Stimulated activated CD8-positive, alpha-beta memory T cell treated with anti-CD3 and anti-CD28 coated beads, Interleukin-7, amount 100 ng/mL, for 48 hours (primary cell): ENCODE results near the gene OR5A2.
"Not testable (repeated sequence)": the region's sequence is repeated elsewhere in the genome, so short reads cannot be mapped to it uniquely, and the experiment has no call there.

Experiments
- DNase-seq, 2 donors: peaks; one replicate each; pipeline ENCODE4 v3.0.0-alpha.2; 2020; ENCODE audit warnings: low read depth in 1 of 2; ENCODE audit errors: extremely low read depth in 1 of 2

OR5A2 gene, protein sequence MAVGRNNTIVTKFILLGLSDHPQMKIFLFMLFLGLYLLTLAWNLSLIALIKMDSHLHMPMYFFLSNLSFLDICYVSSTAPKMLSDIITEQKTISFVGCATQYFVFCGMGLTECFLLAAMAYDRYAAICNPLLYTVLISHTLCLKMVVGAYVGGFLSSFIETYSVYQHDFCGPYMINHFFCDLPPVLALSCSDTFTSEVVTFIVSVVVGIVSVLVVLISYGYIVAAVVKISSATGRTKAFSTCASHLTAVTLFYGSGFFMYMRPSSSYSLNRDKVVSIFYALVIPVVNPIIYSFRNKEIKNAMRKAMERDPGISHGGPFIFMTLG

DNA sequence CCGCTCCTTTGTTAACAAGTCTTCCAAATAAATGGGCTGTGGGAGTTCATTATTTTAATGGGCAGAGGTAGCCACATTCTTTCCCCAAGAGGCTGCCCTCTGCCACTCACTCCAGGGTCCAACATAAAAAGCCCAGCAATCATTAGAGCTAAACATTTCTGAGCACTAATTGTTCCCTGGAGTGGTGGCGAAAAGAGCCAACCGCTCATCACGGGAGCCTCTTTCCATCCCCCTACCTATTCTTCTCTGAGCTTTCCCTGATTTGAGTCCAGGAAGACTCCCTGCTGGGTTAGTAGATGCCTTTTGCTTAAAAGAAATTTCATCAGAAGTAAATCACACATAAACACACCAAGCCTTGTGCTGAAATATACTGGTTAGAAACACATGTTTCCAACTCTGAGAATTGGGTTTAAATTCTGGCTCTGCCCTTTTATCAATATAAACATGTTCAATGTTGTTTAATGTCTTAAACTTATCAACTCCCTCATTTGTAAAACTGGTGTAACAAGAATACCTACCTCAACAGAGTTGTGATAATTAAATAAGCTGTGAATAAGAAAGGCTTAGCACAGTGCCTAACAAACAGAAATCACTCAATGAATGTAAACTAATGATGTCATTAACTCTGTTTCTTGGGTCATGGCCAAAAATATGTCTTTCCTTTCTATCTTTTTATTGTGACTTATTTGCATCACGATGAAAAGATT, at the start of gene OR5A2:
Gene OR5A2, minus strand, starts transcription at position 53 of the 707 bp plus-strand sequence. CDS start 3,460 bp downstream, outside the sequence.
- no peak for DNase-seq

GRCh38 chr11:59475176-59475575, 49.0 kb upstream of the OR5A2 start:
- DNase-seq: no peak

DNA sequence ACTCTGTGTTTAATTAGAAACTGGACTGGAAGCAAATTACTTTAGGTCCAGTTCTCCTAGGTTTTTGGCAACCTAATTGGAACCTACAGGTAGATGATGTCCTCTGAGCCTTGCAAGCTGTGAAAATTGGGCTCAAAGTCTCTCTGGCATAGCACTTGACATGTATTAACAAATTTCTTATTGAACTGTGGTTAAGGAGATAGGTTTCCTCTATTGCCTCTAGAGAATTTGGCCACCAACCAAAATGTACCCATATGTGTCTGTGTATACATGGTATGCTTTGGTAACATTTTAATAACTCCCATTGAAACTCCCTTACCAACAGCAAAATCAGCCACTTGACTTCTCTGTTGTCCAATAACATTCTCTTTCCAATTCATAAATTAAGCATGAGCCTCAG, 46.8 kb upstream of the OR5A2 start, which contains the start of gene OR4D10:
Gene OR4D10, plus strand, starts transcription at position 301 of the 400 bp plus-strand sequence. CDS start 4,115 bp downstream, outside the sequence.
- no peak for DNase-seq

GRCh38 chr11:59463190-59463641, 37.0 kb upstream of the OR5A2 start:
- DNase-seq: no peak

- no peak for DNase-seq
Measured at GRCh38 chr11:59459916-59460315, 33.7 kb upstream of the OR5A2 start.

- no peak for DNase-seq
Measured at GRCh38 chr11:59456661-59457060, 30.4 kb upstream of the OR5A2 start, which contains the start of gene OR4D6. OR4D6 (plus strand) TSS chr11:59456961; CDS start chr11:59456961, 0 bp downstream.

- DNase-seq: no peak
Measured at GRCh38 chr11:59448484-59448883, 22.3 kb upstream of the OR5A2 start.

DNA sequence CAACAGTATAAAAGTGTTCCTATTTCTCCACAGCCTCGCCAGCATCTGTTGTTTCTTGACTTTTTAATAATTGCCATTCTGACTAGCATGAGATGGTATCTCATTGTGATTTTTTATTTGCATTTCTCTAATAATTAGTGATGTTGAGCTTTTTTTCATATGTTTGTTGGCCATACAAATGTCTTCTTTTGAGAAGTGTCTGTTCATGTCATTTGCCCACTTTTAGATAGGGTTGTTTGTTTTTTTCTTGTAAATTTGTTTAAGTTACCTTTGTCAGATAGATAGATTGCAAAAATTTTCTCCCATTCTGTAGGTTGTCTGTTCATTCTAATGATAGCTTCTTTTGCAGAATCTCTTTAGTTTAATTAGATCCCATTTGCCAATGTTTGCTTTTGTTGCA, 19.4 kb upstream of the OR5A2 start:
- DNase-seq: not testable (repeated sequence)

GRCh38 chr11:59437770-59438169, 11.6 kb upstream of the OR5A2 start:
- no peak for DNase-seq

DNA sequence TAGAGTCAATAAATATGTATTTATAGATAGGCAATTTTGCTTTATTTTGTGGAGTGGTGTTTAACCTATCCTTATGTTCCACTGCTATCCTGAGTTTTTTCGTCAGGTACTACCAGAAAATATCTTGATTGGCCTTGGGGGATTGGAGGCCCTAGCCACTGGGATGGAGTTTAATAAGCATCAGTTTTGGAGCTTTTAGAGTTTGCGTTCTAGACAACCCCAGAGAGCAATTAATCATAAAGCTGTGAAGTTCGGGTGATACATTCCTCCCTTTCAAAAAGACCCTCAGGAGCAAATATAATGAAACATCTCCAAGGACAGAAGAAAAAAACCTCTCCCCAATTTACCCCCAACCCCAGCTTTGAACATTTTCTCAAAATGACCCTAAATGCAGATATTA, 10.0 kb upstream of the OR5A2 start, which contains the start of gene OR5A1:
Gene OR5A1, plus strand, starts transcription at position 301 of the 400 bp plus-strand sequence. CDS start 6,700 bp downstream, outside the sequence.
- DNase-seq: no peak

- peak in 1 of 2 donors; percentile 10 for DNase-seq
Measured at GRCh38 chr11:59429924-59430516, 3.8 kb upstream of the OR5A2 start.

- DNase-seq: no peak
Measured at GRCh38 chr11:59427068-59427382, 812 bp upstream of the OR5A2 start.

DNA sequence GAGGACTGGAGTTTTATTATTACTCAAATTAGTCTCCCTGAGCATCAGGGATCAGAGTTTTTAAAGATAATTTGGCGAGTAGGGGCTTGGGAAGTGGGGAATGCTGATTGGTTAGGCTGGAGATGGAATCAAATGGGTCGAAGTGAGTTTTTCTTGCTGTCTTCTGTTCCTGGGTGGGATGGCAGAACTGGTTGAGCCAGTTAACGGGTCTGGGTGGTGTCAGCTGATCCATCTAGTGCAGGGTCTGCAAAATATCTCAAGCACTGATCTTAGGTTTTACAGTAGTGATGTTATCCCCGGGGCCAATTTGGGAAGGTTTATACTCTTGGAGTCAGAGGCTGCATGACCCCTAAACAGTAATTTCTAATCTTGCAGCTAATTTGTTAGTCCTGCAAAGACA, 1.1 kb downstream of the OR5A2 start:
- no peak for DNase-seq

- no peak for DNase-seq
Measured at GRCh38 chr11:59423835-59424234, 2.4 kb downstream of the OR5A2 start.

- no peak for DNase-seq
Measured at GRCh38 chr11:59418156-59418555, 8.1 kb downstream of the OR5A2 start.

DNA sequence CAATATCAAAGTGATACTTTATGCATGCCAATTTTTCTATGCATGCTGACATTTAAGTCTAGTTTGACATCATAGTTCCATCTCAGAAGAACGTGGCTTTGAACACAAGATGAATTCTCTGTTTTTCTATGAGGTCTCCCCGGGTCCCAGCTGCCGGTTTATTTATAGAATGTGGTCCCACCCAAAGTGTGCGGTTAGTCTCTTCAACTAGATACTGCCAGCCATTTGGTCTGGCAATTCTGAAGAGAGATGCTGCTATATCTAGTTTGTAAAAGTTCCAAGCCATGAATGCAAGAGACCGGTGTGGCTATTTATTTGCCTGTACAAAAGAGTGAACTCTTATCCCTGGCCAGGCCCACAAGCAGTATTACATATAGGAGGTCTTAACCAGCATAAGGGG, 9.2 kb downstream of the OR5A2 start:
- DNase-seq: no peak

- DNase-seq: no peak
Measured at GRCh38 chr11:59416613-59417012, 9.6 kb downstream of the OR5A2 start.

- no peak for DNase-seq
Measured at GRCh38 chr11:59415111-59415510, 11.1 kb downstream of the OR5A2 start.

DNA sequence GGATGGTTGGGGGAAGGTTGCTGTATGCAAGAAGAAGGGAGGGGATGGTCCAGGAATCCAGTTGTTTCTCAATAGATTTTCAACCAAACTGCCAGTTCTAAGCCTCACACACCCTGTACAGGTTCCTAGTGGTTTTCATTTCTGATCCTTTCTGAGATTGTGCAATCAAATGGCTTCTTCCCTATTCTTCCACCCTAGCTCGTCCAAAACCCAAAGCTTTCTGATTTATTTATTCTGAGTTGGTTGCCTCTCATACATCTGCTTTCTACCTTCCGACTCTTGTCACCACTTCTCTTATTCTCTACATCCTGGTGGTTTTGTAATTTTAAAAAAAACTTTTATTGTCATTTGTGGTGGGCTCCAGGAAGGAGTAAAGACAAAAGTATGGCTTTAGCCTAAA, 12.6 kb downstream of the OR5A2 start:
- DNase-seq: no peak

GRCh38 chr11:59403546-59403945, 22.7 kb downstream of the OR5A2 start:
- DNase-seq: no peak

DNA sequence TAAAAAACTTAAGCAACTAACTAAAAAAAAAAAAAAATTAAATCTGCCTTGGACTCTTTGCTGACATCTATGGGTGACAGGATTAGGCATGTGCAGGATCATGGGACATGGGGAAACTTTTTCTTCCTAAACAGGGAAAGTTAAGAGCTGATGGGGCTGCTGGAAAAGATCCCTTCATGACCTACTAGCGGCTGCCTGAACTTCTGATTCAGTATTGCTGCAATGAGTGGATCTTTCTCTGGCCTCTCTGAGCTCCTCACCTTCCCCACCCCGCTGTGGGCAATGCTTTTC, 25.0 kb downstream of the OR5A2 start:
- DNase-seq: no peak
